B cell (primary cell): ENCODE data around the gene TIAM1.

Experiments used
- CTCF ChIP-seq: fragments of 200-600 bp; IDR thresholded peaks from one replicate; pipeline ENCODE4 v1.8.0; 2022; ENCODE audit warnings: antibody characterized with exemption, mild to moderate bottlenecking
- EZH2 ChIP-seq: IDR thresholded peaks from 2 replicates; pipeline ENCODE4 v1.6.1; 2012; ENCODE audit warnings: borderline replicate concordance, low read depth, mild to moderate bottlenecking, moderate library complexity, low read length; ENCODE audit not compliant: insufficient read depth, poor library complexity, severe bottlenecking

GRCh38 chr21:31305888-31306287, 38.2 kb downstream of the TIAM1 start:
- no peak for TF ChIP-seq CTCF
- TF ChIP-seq EZH2: no peak
